CD1c-positive myeloid dendritic cell (primary cell): ENCODE measurements around the gene MOBP.
"Not testable (repeated sequence)": the region's sequence is repeated elsewhere in the genome, so short reads cannot be mapped to it uniquely, and the experiment has no call there.

Experiments used
- DNase-seq: peaks from one replicate; pipeline ENCODE4 v3.0.0-alpha.2; 2016; ENCODE audit errors: extremely low spot score

Gene MOBP

GRCh38 chr3:39449796-39450195, 17.7 kb upstream of the MOBP start:
- no peak for DNase-seq

- DNase-seq: no peak
These were observed 14.3 kb upstream of the MOBP start for GRCh38 chr3:39453134-39453533.

GRCh38 chr3:39453872-39454271, 13.6 kb upstream of the MOBP start:
- DNase-seq: not testable (repeated sequence)

- no peak for DNase-seq
These were observed 12.8 kb upstream of the MOBP start for GRCh38 chr3:39454591-39455217.

- DNase-seq: no peak
These were observed 11.3 kb upstream of the MOBP start for GRCh38 chr3:39456159-39456558.

GRCh38 chr3:39457361-39457760, 10.1 kb upstream of the MOBP start:
- no peak for DNase-seq

- not testable (repeated sequence) for DNase-seq
These were observed 8.9 kb upstream of the MOBP start for GRCh38 chr3:39458579-39458978.

- DNase-seq: no peak
These were observed 6.8 kb upstream of the MOBP start for GRCh38 chr3:39460677-39461076.

- DNase-seq: no peak
These were observed 4.2 kb upstream of the MOBP start for GRCh38 chr3:39463269-39463668.

- DNase-seq: no peak
These were observed 492 bp upstream of the MOBP start for GRCh38 chr3:39466988-39467387.

- no peak for DNase-seq
These were observed 592 bp downstream of the MOBP start for GRCh38 chr3:39468108-39468436.

- no peak for DNase-seq
These were observed 1.8 kb downstream of the MOBP start for GRCh38 chr3:39469258-39469657.

GRCh38 chr3:39469945-39470344, 2.5 kb downstream of the MOBP start:
- no peak for DNase-seq

GRCh38 chr3:39471652-39472051, 4.2 kb downstream of the MOBP start:
- no peak for DNase-seq

- DNase-seq: no peak
These were observed 6.1 kb downstream of the MOBP start for GRCh38 chr3:39473452-39474125.

- no peak for DNase-seq
These were observed 6.6 kb downstream of the MOBP start for GRCh38 chr3:39474126-39474515.

GRCh38 chr3:39476783-39477182, 9.3 kb downstream of the MOBP start:
- DNase-seq: no peak

- DNase-seq: no peak
These were observed 10.7 kb downstream of the MOBP start for GRCh38 chr3:39478226-39478625.

- DNase-seq: no peak
These were observed 12.4 kb downstream of the MOBP start for GRCh38 chr3:39479701-39480414.

GRCh38 chr3:39485547-39485946, 18.1 kb downstream of the MOBP start:
- no peak for DNase-seq

- no peak for DNase-seq
These were observed 23.5 kb downstream of the MOBP start for GRCh38 chr3:39491014-39491413.

GRCh38 chr3:39491733-39492350, 24.4 kb downstream of the MOBP start:
- no peak for DNase-seq

GRCh38 chr3:39494781-39495180, 27.3 kb downstream of the MOBP start:
- no peak for DNase-seq
